ENCODE results near the gene SMC6.

The SMC6 gene

GRCh38 chr2:17713291-17713690 lies 40.3 kb downstream of the SMC6 start:
- no peak for DNase-seq

DNA sequence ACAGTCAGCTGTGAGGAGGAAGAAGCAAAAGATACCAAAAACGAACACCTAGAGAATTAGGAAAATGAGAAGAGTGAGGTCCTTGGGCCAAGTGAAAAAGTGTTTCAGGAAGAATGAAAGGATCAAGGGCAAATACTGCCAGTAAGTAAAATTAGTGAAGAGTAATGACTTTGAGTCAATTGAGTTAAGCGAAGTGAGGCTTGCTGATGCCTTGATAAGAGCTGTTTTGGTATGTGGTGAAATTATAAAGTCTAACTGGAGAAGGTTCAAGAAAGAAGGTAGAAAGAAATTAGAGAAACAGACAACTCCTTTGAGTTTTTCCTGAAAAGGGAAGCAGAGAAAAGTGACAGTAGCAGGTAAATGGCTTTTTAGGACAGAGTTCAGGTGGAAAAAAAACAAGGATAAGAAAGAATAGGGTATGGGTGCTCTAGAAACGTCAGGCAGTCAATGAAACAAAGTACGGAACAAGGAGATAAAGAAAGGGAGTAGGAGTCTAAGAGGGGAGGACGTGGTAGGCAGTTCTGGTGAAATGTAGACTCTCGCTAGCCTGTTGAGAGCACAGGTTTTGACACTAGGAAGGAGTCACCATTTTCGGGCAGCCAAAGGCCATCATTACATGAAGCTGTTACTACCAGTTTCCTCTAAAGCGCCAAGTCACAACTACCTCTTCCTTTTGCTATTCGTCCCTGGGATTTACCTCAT lies 42.9 kb downstream of the SMC6 start:
- no peak for DNase-seq

DNA sequence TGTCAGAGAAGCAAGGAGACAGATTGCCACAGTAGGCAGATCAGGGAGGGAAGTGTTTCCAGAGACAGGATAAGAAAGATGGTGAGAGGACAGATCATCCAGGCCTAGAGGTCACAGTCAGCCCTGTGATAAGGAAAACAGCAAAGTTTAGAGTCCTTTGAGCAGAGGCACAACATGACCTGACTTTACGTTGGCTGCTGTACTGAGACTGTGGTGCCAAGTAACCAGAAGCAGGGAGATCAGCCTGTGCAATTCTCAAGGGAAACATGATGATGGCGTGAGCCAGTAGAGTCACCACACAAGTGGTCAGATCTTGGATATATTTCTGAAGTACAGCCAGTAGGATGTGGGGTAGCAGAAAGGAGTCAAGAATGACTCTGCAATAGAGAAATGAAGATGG lies 43.7 kb downstream of the SMC6 start:
- no peak for DNase-seq

- DNase-seq: no peak
Measured at GRCh38 chr2:17708501-17708900, 45.1 kb downstream of the SMC6 start.

DNA sequence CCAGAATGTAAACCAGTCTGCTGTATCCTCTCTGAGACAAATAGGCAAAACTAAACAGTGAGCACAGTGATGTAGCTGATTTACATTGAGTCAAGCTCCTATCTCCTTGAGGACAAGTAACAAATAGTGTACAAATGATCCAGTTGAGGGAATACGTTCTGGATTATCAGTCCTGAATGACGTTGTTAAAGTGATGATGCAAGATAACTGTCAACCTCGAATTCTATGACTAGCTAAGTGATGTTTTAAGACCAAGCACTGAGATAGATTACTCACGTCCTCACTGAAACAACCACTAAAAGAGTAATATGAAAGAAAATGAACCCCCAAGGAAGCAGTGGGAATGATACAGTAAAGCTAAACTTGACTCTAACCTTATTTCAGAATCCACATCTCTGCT lies 46.8 kb downstream of the SMC6 start:
- DNase-seq: no peak

- DNase-seq: no peak
Measured at GRCh38 chr2:17690776-17691175, 62.8 kb downstream of the SMC6 start.

- no peak for DNase-seq
Measured at GRCh38 chr2:17689010-17689409, 64.6 kb downstream of the SMC6 start.

- no peak for DNase-seq
Measured at GRCh38 chr2:17688600-17688999, 65.0 kb downstream of the SMC6 start.

DNA sequence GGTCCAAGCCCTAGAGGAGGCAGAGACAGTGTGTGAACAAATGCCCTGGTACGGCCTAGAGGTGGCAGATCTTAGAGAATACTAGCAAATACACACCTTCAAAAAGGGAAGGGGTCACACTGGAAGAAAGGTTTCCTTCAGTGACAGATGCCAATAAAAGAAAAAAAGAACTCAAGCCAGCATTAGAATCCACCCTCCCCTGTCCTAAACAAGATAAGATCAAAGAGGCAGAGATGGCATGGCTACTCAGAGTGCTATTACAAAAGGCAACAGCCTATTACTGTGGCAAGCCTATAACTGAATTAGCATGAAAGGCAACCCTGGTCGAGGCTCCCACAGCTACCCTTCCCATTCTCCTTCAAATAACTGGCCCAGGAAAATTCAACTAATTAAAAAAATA lies 69.6 kb downstream of the SMC6 start:
- no peak for DNase-seq

DNA sequence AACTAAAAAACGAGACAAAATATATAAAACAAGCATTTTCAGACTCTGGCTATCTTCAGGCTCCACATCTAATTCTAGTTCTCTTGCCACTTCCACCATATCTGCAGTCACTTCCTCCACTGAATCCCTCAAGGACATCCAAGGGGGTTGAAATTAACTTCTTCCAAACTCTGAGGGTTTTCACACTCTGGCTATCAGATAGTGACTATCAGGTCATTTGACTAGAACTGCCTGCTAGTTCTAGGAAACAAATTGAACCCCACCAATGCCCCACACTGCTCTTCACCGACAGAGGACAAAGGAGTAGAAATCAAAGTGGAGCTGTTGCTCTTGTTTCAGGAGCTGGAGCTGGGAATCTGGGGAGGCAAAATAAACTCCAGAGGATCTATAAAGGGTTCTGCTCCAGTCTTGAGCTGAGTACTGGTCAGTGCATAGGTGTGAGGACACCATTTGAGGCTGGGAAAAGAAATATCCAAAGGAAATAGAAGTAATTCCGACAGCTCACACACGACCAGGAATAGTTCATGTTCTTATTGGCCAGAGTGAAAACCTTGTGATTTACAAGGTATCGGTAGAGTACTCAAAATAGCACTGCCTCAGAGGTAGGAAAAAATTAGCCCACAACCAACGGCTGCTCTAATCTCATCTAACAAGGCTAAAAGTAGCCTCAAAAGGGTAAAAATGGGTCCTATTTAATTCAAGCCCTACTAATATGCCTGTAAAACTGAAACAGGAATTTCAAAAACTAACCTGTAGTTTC lies 71.3 kb downstream of the SMC6 start:
- DNase-seq: no peak

- DNase-seq: no peak
Measured at GRCh38 chr2:17680119-17680518, 73.5 kb downstream of the SMC6 start.

DNA sequence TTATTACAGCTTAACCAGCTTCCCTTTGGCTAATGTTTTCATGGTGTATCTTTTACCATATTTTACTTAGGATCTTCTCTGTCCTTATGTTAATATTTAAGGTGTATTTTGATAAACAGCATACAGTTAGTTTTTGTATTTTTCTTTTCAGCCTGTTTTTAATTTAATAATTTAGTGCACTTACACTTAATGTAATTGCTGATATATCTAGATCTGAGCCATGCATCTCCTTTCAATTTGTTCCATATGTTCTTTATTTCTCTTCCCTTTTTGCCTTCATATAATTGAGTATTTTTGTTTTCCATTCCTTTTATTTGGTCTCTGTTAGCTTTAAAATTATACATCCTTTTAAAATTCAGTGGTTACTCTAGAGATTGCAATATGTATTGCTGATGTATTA lies 78.8 kb downstream of the SMC6 start:
- DNase-seq: no peak

DNA sequence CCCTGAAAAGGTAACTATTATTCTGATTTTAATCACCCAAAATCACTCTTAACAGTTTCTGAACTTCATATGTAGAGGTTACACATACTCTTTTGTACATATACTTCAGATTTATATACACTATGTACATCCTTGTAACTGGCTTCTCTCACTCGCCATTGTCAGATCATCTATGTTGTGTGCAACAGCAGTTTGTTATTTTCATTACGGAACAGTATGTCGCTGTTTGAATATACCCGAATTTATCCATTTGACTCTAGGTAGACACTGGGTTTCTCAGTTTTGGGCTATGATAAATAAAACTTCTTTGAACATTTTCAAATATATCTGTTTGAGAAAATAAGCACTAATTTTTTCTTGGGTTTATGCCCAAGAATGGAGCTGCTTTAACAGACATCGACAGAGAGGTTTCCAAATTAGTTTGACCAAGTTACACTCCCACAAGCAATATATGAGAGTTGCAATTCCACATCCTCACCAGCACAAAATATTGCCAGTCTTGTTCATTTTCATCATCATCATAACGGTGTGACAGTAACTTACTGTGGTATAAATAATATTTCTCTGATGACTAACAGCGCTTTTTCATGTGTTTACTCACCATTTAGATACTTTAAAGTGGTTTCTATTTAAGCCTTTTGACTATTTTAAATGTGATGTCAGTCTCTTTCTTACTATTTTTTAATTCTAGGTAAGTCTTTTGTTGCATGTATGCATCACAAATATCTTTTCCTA lies 80.9 kb downstream of the SMC6 start:
- no peak for DNase-seq

GRCh38 chr2:17667898-17668297 lies 85.7 kb downstream of the SMC6 start:
- DNase-seq: no peak

- no peak for DNase-seq
Measured at GRCh38 chr2:17664534-17664933, 89.1 kb downstream of the SMC6 start.

GRCh38 chr2:17662723-17663122 lies 90.9 kb downstream of the SMC6 start:
- no peak for DNase-seq

- DNase-seq: no peak
Measured at GRCh38 chr2:17661460-17661859, 92.2 kb downstream of the SMC6 start.

DNA sequence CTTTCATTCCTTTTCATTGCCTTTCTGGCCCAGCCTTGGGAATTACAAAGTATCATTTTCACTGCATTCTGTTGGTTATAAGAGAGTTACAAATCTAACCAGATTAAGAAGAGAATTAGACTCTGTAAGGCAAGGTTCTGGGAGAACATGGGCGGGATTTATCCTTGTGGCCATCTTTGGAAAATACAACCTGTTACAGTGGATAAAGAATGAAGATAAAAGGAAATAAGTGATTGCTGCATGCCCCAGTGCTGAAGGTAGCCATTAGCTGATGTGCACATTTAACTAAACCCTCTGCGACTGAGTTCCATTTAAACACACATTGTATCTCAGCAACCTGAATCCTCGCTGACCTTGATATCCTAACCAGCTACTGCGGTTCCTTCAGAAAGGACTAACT lies 93.4 kb downstream of the SMC6 start:
- DNase-seq: no peak

DNA sequence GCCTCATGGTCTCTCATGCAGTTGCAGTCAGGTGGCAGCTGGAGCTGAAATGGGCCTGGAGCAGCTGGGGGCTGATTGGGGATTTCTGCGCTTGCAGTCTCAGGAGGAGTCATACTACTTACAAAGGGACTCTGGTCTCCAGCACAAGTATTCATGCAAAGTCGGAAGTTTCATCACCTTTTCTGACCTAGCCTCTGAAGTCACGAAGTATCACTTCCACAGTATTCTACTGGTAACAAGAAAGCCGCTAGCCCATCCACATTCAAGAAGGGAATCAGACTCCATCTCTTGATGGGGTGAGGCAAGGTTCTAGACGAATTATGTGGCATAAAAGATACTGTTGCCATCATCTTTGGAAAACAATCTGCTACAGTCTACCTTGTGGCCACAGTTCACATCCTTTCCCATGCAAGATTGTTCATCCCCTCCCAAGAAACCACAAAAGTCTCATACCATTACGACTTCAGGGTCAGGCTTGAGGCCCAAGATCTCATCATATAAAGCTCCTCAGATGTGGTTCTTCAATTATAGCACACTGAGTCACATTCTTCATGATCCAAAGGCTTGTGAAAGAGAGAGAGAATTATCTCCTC lies 95.3 kb downstream of the SMC6 start:
- no peak for DNase-seq

DNA sequence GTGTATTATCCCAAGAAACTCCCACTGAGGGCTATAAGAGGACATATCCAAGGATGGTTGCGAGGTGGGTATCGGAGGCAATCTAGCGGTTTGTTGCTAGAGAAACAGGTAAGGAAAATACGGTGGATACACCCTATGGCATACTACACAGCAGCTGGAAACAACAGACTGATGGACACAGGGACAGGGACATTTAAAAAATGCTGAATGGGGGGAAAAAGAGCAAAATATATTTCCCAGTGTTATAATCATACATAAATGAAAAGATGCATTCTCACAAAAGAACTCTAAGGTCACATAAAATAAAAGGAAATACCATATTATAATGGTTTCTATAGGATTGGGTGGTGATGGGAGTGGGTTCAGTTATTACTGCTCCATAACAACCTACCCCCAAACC lies 95.9 kb downstream of the SMC6 start:
- no peak for DNase-seq

GRCh38 chr2:17652681-17653394 lies 100.8 kb downstream of the SMC6 start:
- DNase-seq: no peak

- no peak for DNase-seq
Measured at GRCh38 chr2:17649026-17649425, 104.6 kb downstream of the SMC6 start.

GRCh38 chr2:17648581-17648980 lies 105.0 kb downstream of the SMC6 start:
- no peak for DNase-seq

Measured in activated effector memory CD4-positive, alpha-beta T cell treated with Interleukin-2 at 50 U/mL for 16 hours (primary cell).